ENCODE data around the gene ABLIM2.

ABLIM2 gene

GRCh38 chr4:8008391-8008790 lies 150.2 kb downstream of the ABLIM2 start:
- DNase-seq (ENCODE audit: low read depth in 2 of 3, low spot score in 1 of 3) = no peak

GRCh38 chr4:8007581-8007980 lies 151.0 kb downstream of the ABLIM2 start:
- DNase-seq (ENCODE audit: low read depth in 2 of 3, low spot score in 1 of 3) = no peak

- DNase-seq (ENCODE audit: low read depth in 2 of 3, low spot score in 1 of 3) = no peak
Measured at GRCh38 chr4:8006471-8006870, 152.1 kb downstream of the ABLIM2 start.

- DNase-seq (ENCODE audit: low read depth in 2 of 3, low spot score in 1 of 3) = no peak
Measured at GRCh38 chr4:8005814-8006215, 152.8 kb downstream of the ABLIM2 start.

- DNase-seq (ENCODE audit: low read depth in 2 of 3, low spot score in 1 of 3) = no peak
Measured at GRCh38 chr4:8005033-8005808, 153.4 kb downstream of the ABLIM2 start.

- DNase-seq (ENCODE audit: low read depth in 2 of 3, low spot score in 1 of 3) = no peak
Measured at GRCh38 chr4:8004066-8004465, 154.5 kb downstream of the ABLIM2 start.

GRCh38 chr4:8002525-8003309 lies 155.9 kb downstream of the ABLIM2 start:
- no peak for DNase-seq (ENCODE audit: low read depth in 2 of 3, low spot score in 1 of 3)

- DNase-seq (ENCODE audit: low read depth in 2 of 3, low spot score in 1 of 3) = no peak
Measured at GRCh38 chr4:8001564-8002355, 156.9 kb downstream of the ABLIM2 start.

GRCh38 chr4:8000721-8001491 lies 157.7 kb downstream of the ABLIM2 start:
- no peak for DNase-seq (ENCODE audit: low read depth in 2 of 3, low spot score in 1 of 3)

- no peak for DNase-seq (ENCODE audit: low read depth in 2 of 3, low spot score in 1 of 3)
Measured at GRCh38 chr4:8000247-8000646, 158.4 kb downstream of the ABLIM2 start.

GRCh38 chr4:7999695-8000094 lies 158.9 kb downstream of the ABLIM2 start:
- DNase-seq (ENCODE audit: low read depth in 2 of 3, low spot score in 1 of 3) = no peak

- no peak for DNase-seq (ENCODE audit: low read depth in 2 of 3, low spot score in 1 of 3)
Measured at GRCh38 chr4:7999279-7999678, 159.3 kb downstream of the ABLIM2 start.

GRCh38 chr4:7998447-7998846 lies 160.2 kb downstream of the ABLIM2 start:
- DNase-seq (ENCODE audit: low read depth in 2 of 3, low spot score in 1 of 3) = no peak

GRCh38 chr4:7995866-7996265 lies 162.7 kb downstream of the ABLIM2 start:
- DNase-seq (ENCODE audit: low read depth in 2 of 3, low spot score in 1 of 3) = no peak

- DNase-seq (ENCODE audit: low read depth in 2 of 3, low spot score in 1 of 3) = no peak
Measured at GRCh38 chr4:7995135-7995534, 163.5 kb downstream of the ABLIM2 start.

- no peak for DNase-seq (ENCODE audit: low read depth in 2 of 3, low spot score in 1 of 3)
Measured at GRCh38 chr4:7993671-7994070, 164.9 kb downstream of the ABLIM2 start.

GRCh38 chr4:7992846-7993245 lies 165.8 kb downstream of the ABLIM2 start:
- DNase-seq (ENCODE audit: low read depth in 2 of 3, low spot score in 1 of 3) = no peak

- DNase-seq (ENCODE audit: low read depth in 2 of 3, low spot score in 1 of 3) = no peak
Measured at GRCh38 chr4:7990807-7991459, 167.7 kb downstream of the ABLIM2 start.

GRCh38 chr4:7989654-7990053 lies 169.0 kb downstream of the ABLIM2 start:
- DNase-seq (ENCODE audit: low read depth in 2 of 3, low spot score in 1 of 3) = no peak

GRCh38 chr4:7988437-7988836 lies 170.2 kb downstream of the ABLIM2 start:
- DNase-seq (ENCODE audit: low read depth in 2 of 3, low spot score in 1 of 3) = no peak
